C4-2B (cell line): ENCODE data around the gene HLA-G.

ENCODE experiments used
- H3K27ac ChIP-seq: fragments of 450-650 bp; 2 replicates; pipeline ENCODE4 v1.5.1; 2017
- CTCF ChIP-seq: fragments of 450-650 bp; conservative IDR thresholded peaks from 2 replicates; pipeline ENCODE4 v1.5.1; 2017; ENCODE audit warnings: mild to moderate bottlenecking
- ZFX ChIP-seq: fragments of 450-650 bp; IDR thresholded peaks from 2 replicates; pipeline ENCODE4 v1.6.1; 2017

Gene HLA-G

GRCh38 chr6:29834564-29835436 is 7.2 kb downstream of the HLA-G start:
- H3K27ac ChIP-seq: no peak overlapping the region
- TF ChIP-seq CTCF (peak; percentile 87), ZFX (no peak)

DNA sequence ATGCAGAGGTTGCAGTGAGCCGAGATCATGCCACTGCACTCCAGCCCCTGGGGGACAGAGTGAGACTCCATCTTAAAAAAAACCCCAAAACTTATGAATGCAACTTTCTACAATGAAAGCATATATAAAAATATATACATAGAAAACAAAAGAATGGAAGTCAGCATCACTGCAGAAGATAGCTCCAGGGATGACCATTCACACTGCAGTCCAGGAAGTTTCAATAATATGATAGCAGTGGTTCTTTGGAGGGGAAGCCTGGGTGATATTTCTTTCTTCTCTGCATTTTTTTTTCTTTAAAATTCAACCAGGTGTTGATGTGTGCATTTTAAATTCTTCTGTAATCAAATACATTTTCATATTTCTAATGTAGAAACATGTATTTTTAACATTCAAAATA is 12.3 kb downstream of the HLA-G start:
- TF ChIP-seq ZFX (no peak), CTCF (no peak)
- no peak overlapping the region for H3K27ac ChIP-seq

GRCh38 chr6:29841030-29841429 is 13.4 kb downstream of the HLA-G start:
- TF ChIP-seq ZFX (no peak), CTCF (no peak)
- no peak overlapping the region for H3K27ac ChIP-seq

DNA sequence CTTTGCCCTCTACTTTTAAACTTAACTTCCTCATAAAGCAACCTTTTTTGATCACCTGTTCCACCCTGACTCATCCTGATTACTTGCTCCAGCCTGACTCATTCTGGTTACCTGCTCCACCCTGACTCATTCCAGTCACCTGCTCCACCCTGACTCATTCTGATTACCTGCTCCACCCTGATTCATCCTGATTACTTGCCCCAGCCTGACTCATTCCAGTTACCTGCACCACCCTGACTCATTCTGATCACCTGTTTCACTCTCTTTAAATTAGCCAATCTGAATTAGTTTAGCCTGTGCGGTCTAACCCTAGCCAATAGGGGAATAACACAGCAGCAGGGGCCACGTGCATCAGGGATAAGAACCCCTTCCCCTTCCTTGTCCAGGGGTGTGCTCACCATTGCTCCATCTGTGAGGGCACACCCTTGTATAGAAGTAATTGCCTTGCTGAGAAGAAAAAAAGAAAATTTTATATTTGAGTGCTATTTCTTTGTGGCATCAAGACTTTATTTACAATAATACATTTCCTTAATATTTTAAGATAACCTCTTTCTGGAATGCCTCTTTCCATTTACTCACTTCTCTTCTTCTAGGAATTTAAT is 17.9 kb downstream of the HLA-G start:
- no peak for TF ChIP-seq CTCF
- TF ChIP-seq ZFX: no peak
- H3K27ac ChIP-seq: no peak overlapping the region

- H3K27ac ChIP-seq: no peak overlapping the region
- TF ChIP-seq CTCF: peak; percentile 93
- no peak for TF ChIP-seq ZFX
These were observed 20.4 kb downstream of the HLA-G start for GRCh38 chr6:29847871-29848630.

GRCh38 chr6:29850011-29850553 is 22.5 kb downstream of the HLA-G start:
- TF ChIP-seq ZFX (no peak), CTCF (no peak)
- no peak overlapping the region for H3K27ac ChIP-seq
